GM12878 (cell line): ENCODE results near the gene KIAA0930. TPM values are rescaled to one million over a fixed set of nuclear protein-coding genes. Genes with fewer than 3 reads are reported as not detected.

ENCODE experiments used
- ATAC-seq: fragments of 200-7000 bp; cut with Tn5 transposase; 3 replicates; pipeline ENCODE4 v1.9.1; 2020; ENCODE audit warnings: mild to moderate bottlenecking, moderate library complexity
- BruUV-seq: library from RNA; stranded (reverse); fragments of 400-500 nt; replicated peaks from 2 replicates; lab custom pipeline; 2021; lab: Mats Ljungman, UMichigan
- CTCF ChIA-PET: fragments of 300-600 bp; sonication (Branson Sonifier 250); formaldehyde crosslinking; extraction: SDS; loops from one replicate; lab custom pipeline; 2021; ENCODE audit warnings: inconsistent platforms; lab: Yijun Ruan, JAX
- POLR2A ChIA-PET: fragments of 350-600 bp; formaldehyde crosslinking; extraction: SDS; loops from one replicate; lab custom pipeline; 2021; ENCODE audit warnings: inconsistent platforms; lab: Charles Lee
- RAD21 ChIA-PET: fragments of 300-600 bp; sonication (Branson Sonifier 250); formaldehyde crosslinking; loops from one replicate; lab custom pipeline; 2023; ENCODE audit warnings: antibody characterized with exemption; ENCODE audit not compliant: unreplicated experiment; lab: Charles Lee
- SMC1A ChIA-PET: fragments of 300-600 bp; sonication (Branson Sonifier 250); formaldehyde crosslinking; loops from one replicate; lab custom pipeline; 2023; ENCODE audit not compliant: unreplicated experiment, uncharacterized antibody; lab: Charles Lee
- DNase-seq: peaks from one replicate; pipeline ENCODE4 v3.0.0-alpha.2; 2011; ENCODE audit warnings: low read depth, low spot score
- FAIRE-seq: peaks from 3 replicates; lab custom pipeline; 2011; peaks lifted over from hg19 to GRCh38; lab: Jason Lieb, UNC
- H2AFZ ChIP-seq: 2 replicates; pipeline ENCODE4 v1.6.0; 2011; ENCODE audit warnings: low read depth, low read length, control low read depth; ENCODE audit not compliant: control insufficient read depth
- H3K27ac ChIP-seq: 2 replicates; pipeline ENCODE4 v1.5.1; 2011; ENCODE audit warnings: control low read depth; ENCODE audit not compliant: control insufficient read depth, insufficient read depth
- H3K27me3 ChIP-seq, 2 experiments: replicated peaks in 1 of 2; 2 replicates each; pipeline versions ENCODE4 v1.6.0 to v1.6.1; 2011; ENCODE audit warnings: low read length in 1 of 2; ENCODE audit not compliant: control insufficient read depth in 2 of 2, insufficient read depth in 2 of 2
- H3K36me3 ChIP-seq, 2 experiments: 2 replicates each; pipeline ENCODE4 v1.5.1; 2011; ENCODE audit warnings: low read length in 1 of 2; ENCODE audit not compliant: control insufficient read depth in 2 of 2, insufficient read depth in 2 of 2
- H3K4me1 ChIP-seq: 2 replicates; pipeline ENCODE4 v1.6.1; 2011; ENCODE audit warnings: mild to moderate bottlenecking, low read length, moderate library complexity, mixed read lengths; ENCODE audit not compliant: control insufficient read depth, insufficient read depth
- H3K4me2 ChIP-seq: 2 replicates; pipeline ENCODE4 v1.6.0; 2011; ENCODE audit warnings: control low read depth; ENCODE audit not compliant: control insufficient read depth, insufficient read depth
- H3K4me3 ChIP-seq: fragments of 200-600 bp; sonication (generic); 2 replicates; pipeline ENCODE4 v1.5.1; 2016
- H3K79me2 ChIP-seq: 2 replicates; pipeline ENCODE4 v1.6.0; 2011; ENCODE audit warnings: low read length; ENCODE audit not compliant: control insufficient read depth, insufficient read depth
- H3K9ac ChIP-seq: 2 replicates; pipeline ENCODE4 v1.8.0; 2011; ENCODE audit warnings: low read length, control low read depth, mixed read lengths; ENCODE audit not compliant: control insufficient read depth, insufficient read depth
- H3K9me3 ChIP-seq: replicated peaks from 3 replicates; pipeline ENCODE4 v1.5.1; 2011; ENCODE audit warnings: mild to moderate bottlenecking, low read length; ENCODE audit not compliant: control insufficient read depth, insufficient read depth
- H4K20me1 ChIP-seq: 2 replicates; pipeline ENCODE4 v1.6.0; 2011; ENCODE audit not compliant: control insufficient read depth, insufficient read depth
- BMI1 ChIP-seq: fragments of 450-650 bp; IDR thresholded peaks from 2 replicates; pipeline ENCODE4 v1.6.1; 2016; ENCODE audit warnings: mild to moderate bottlenecking, moderate library complexity, borderline replicate concordance
- WGBS: methylation state at CpG from one replicate; pipeline ENCODE4 v1.1.6; 2016; ENCODE audit warnings: low lambda C conversion rate; ENCODE audit not compliant: insufficient replicate concordance, insufficient coverage; ENCODE audit errors: missing lambda C conversion rate; 5-methylcytosine and 5-hydroxymethylcytosine counted together
- in situ Hi-C: fragments of 300-500 bp; cut with MboI; formaldehyde crosslinking; loops from 9 replicates; pipeline ENCODE4 v1.14.3; 2018; ENCODE audit warnings: mixed read lengths
- intact Hi-C: fragments of 100-400 bp; cut with micrococcal nuclease; formaldehyde crosslinking; loops from one replicate; pipeline ENCODE4 v1.14.2; 2022; ENCODE audit not compliant: unreplicated experiment
- polyA plus RNA-seq, 11 experiments: library from polyadenylated mRNA; depleted of rRNA in 4 of 11; unstranded in 6 of 11; stranded (reverse) in 5 of 11; fragments of >200 nt; fragmentation: Nextera tagmentation in 4 of 11; fragmentation: Illumina TruSeq in 1 of 11; extraction: Ambion mirVana in 4 of 11; extraction: Trizol in 1 of 11; gene quantifications; 1 replicate in 1 of 11; 2 replicates in 10 of 11; pipeline versions ENCODE4 v1.2.1 to v1.2.3, GENCODE V29; 2011 to 2016; ENCODE audit warnings: inconsistent platforms in 2 of 11, missing spikeins in 2 of 11, low read depth in 1 of 11
- total RNA-seq, 4 experiments: library from RNA; depleted of rRNA in 3 of 4; stranded (reverse); fragments of >200 nt in 3 of 4; fragmentation: Illumina TruSeq in 1 of 4; extraction: Trizol in 1 of 4; gene quantifications; 2 replicates each; pipeline versions ENCODE4 v1.2.1 to v1.2.3, GENCODE V29; 2013 to 2021
- TF ChIP-seq, protein P1 (sequence below): IDR thresholded peaks from 2 replicates; pipeline ENCODE4 v1.6.1; 2012; ENCODE audit warnings: mild to moderate bottlenecking, low read depth, low read length

The KIAA0930 gene
- total and polyA plus RNA-seq, 10 of the 15 experiments (the other 5 are each of a cell fraction or from before 2014, with no cell fraction given), result 3.6 to 125 (median 46.3) TPM

DNA sequence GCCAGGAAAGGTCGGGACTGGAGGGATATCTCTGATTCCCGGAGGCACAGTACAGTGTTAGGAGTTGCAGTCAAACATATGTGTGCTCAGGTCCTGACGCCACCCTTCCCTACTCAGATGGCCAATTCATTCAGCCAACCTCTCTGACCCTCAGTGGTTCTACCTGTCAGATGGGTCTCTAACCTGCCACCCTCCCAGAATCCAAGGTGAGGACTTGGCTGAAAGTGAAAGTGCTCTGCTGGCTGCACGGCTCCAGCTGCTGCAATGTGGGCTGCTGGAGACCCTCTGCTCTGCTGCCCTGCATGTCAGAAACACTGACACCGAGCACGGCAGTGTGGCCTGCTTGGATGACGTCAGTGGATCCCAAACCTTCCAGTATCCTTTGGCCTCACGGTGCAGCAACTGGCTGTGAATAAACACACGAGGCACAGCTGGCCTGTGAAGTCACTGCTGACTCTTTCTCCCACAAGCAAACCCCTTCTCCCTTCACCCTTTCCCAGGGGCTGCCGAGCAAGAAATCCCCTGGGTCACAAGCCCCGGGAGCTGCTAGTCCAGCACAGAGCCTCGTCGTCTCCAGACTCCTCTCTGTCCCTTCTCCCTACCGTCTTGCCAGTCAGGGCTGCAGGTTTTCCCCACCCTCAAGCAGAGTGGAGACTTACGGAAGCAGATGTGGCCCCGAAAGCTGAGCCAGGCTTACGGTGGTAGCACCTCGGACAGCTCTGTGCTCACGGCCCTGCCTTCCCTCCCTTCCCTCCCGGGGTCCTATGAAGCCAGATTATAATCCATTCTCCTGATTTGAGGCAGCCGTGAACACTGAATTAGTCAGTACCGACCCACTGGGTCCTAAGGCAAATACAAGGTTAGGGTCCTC is 24.3 kb downstream of the KIAA0930 start:
- H3K4me2 ChIP-seq, result no peak overlapping the region
- no peak for FAIRE-seq
- no TSS peak for BruUV-seq
- peaks cover 2 to 3% of the 10 kb centered on the region in 2 experiments; a peak in 3 of 4 replicates for H3K36me3 ChIP-seq
- SMC1A ChIA-PET, result no interaction called here
- no peak overlapping the region for H3K27ac ChIP-seq
- no peak overlapping the region for H3K9ac ChIP-seq
- no peak overlapping the region for H3K4me3 ChIP-seq
- H3K79me2 ChIP-seq, result peaks cover 47% of the 10 kb centered on the region
- CTCF ChIA-PET, result no interaction called here
- peaks cover 25% of the 10 kb centered on the region for H3K4me1 ChIP-seq
- RAD21 ChIA-PET, result no interaction called here
- intact Hi-C loops, result no loop called here
- TF ChIP-seq BMI1, result no peak
- TF ChIP-seq, protein P1, sequence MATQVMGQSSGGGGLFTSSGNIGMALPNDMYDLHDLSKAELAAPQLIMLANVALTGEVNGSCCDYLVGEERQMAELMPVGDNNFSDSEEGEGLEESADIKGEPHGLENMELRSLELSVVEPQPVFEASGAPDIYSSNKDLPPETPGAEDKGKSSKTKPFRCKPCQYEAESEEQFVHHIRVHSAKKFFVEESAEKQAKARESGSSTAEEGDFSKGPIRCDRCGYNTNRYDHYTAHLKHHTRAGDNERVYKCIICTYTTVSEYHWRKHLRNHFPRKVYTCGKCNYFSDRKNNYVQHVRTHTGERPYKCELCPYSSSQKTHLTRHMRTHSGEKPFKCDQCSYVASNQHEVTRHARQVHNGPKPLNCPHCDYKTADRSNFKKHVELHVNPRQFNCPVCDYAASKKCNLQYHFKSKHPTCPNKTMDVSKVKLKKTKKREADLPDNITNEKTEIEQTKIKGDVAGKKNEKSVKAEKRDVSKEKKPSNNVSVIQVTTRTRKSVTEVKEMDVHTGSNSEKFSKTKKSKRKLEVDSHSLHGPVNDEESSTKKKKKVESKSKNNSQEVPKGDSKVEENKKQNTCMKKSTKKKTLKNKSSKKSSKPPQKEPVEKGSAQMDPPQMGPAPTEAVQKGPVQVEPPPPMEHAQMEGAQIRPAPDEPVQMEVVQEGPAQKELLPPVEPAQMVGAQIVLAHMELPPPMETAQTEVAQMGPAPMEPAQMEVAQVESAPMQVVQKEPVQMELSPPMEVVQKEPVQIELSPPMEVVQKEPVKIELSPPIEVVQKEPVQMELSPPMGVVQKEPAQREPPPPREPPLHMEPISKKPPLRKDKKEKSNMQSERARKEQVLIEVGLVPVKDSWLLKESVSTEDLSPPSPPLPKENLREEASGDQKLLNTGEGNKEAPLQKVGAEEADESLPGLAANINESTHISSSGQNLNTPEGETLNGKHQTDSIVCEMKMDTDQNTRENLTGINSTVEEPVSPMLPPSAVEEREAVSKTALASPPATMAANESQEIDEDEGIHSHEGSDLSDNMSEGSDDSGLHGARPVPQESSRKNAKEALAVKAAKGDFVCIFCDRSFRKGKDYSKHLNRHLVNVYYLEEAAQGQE, result 0 out of 2 replicates have a peak, but pooled peaks have one; percentile 48
- H3K9me3 ChIP-seq, result no peaks in the 10 kb centered on the region
- no peaks in the 10 kb centered on the region; the same call in 1 of the 2 replicates for H4K20me1 ChIP-seq
- 92% methylated on average over 22 of the region's 22 CpGs for WGBS
- no peak for ATAC-seq
- H3K27me3 ChIP-seq, result no peaks in the 10 kb centered on the region
- POLR2A ChIA-PET, result no interaction called here
- in situ Hi-C loops, result no loop called here
- DNase-seq, result no peak
- H2AFZ ChIP-seq, result no peak overlapping the region
